GM13977 (cell line): ENCODE measurements around the gene RAC3.

Source experiments
- DNase-seq: peaks from one replicate; pipeline ENCODE4 v3.0.0; 2012; ENCODE audit warnings: low spot score
- CTCF ChIP-seq: IDR thresholded peaks from 2 replicates; pipeline ENCODE4 v1.5.1; 2012; ENCODE audit warnings: mild to moderate bottlenecking, control low read depth; ENCODE audit not compliant: insufficient read depth; ENCODE audit errors: extremely low read depth, missing control alignments
- in situ Hi-C: fragments of 300-500 bp; cut with MboI; formaldehyde crosslinking; loops from one replicate; pipeline ENCODE4 v1.12.0; 2022; ENCODE audit warnings: low sequenced_read_pairs, low pct_unique_long_range_greater_than_20kb, mixed read lengths, inconsistent platforms; ENCODE audit not compliant: unreplicated experiment

RAC3 gene

GRCh38 chr17:82043507-82043906 is 12.0 kb downstream of the RAC3 start:
- DNase-seq, result no peak
- no peak for TF ChIP-seq CTCF
- in situ Hi-C loops, result no loop called here

DNA sequence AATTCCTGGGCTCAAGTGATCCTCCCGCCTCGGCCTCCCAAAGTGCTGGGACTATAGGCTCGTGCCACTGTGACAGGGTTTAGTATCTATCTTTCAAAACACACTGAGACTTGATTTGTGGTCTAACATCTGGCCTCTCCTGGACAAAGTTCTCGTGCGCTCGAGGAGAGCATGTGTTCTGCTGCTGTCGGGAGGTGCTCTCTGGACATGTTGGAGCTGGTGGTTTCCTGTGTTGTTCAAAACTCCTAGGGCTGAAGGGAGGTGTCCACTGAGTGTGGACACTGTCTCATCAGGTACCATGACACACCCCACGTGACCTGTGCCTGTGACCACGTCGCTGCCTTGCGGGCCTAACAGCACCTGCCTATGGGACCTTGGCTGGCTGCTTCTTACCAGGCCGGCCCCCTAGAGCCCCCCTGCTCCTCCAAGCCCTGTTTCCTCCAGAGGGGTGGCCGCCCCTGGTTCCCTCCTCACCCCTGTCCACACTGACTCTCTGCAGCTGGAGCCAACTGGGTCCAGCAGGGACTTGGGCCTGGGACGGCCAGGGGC is 14.5 kb downstream of the RAC3 start:
- no peak for DNase-seq
- no peak for TF ChIP-seq CTCF

DNA sequence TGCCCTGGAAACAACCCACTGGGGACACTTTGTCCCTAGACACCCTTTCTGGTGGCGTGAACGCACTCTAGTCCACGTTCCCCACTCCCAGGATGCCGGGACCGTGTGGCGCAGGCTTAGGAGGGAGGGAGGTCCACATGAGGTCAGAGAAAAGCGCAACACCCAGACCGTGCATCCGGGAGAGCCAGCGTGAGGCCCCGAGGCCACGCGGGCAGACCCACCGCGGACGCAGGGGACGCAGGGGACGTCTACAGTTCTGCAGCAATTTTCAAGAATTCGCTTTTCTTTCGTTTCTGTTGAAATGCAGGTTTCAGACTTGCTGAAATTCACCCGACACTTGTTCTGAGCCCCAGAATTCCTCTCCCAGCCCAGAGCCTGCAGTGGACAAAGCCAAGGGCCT is 15.4 kb downstream of the RAC3 start:
- DNase-seq, result no peak
- TF ChIP-seq CTCF, result no peak
- in situ Hi-C loops, result no loop called here

More for the DNA sequence above, 14.5 kb downstream of the RAC3 start:
- in situ Hi-C loops, result no loop called here

- no peak for TF ChIP-seq CTCF
- no peak for DNase-seq
- in situ Hi-C loops, result no loop called here
Measured at GRCh38 chr17:82047379-82047778, 15.9 kb downstream of the RAC3 start.

GRCh38 chr17:82047914-82048570 is 16.6 kb downstream of the RAC3 start:
- no peak for DNase-seq
- TF ChIP-seq CTCF, result no peak
- in situ Hi-C loops, result no loop called here

DNA sequence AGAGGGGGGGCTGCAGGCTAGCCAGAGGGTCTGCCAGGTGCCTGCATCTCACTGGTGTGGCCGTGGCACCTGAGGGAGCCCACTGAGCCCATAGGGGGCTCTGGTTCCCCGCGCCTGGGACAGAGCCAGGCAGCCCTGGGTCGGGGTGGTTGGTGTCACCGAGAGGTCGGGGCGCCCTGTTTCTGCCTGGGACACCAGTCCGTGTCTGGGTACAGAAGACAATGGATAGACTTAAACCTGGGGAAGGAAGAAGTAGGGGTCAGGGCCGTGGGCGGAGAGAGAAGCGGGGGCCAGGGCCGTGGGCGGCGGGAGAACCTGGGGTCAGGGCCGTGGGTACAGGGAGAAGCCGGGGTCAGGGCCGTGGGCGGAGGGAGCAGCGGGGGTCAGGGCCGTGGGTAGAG is 17.1 kb downstream of the RAC3 start:
- in situ Hi-C loops, result no loop called here

More for the DNA sequence above, 17.1 kb downstream of the RAC3 start:
- DNase-seq, result no peak
- no peak for TF ChIP-seq CTCF
